Ovary (tissue), 9 donors: Measurements from ENCODE around the gene WWOX. TPM values are rescaled to one million over a fixed set of nuclear protein-coding genes. Genes with fewer than 3 reads are reported as not detected.

Source experiments
- DNase-seq, 5 donors: peaks; one replicate each; pipeline ENCODE4 v3.0.0-alpha.2; 2019 to 2020
- H3K27ac ChIP-seq, 2 donors: fragments of 200-600 bp; one replicate each; pipeline versions ENCODE4 v1.5.1 to v1.8.0; 2019 to 2022
- H3K27me3 ChIP-seq: fragments of 200-600 bp; one replicate; pipeline ENCODE4 v1.8.0; 2022
- H3K36me3 ChIP-seq: fragments of 200-600 bp; sonication (generic); one replicate; pipeline ENCODE4 v1.5.1; 2019
- H3K4me1 ChIP-seq: one replicate; pipeline ENCODE4 v1.8.1; 2013; ENCODE audit warnings: mild to moderate bottlenecking, moderate library complexity; ENCODE audit not compliant: insufficient read depth
- H3K4me3 ChIP-seq: fragments of 200-600 bp; sonication (generic); one replicate; pipeline ENCODE4 v1.5.1; 2017
- H3K9me3 ChIP-seq, 2 donors: fragments of 200-600 bp in 1 of 2; sonication (generic) in 1 of 2; one replicate each; pipeline versions ENCODE4 v1.5.1 to v1.8.1; 2013 to 2019; ENCODE audit warnings: mild to moderate bottlenecking in 1 of 2, moderate library complexity in 1 of 2
- EP300 ChIP-seq: sonication (generic); formaldehyde crosslinking; IDR thresholded peaks from one replicate; pipeline ENCODE4 v1.6.1; 2017; ENCODE audit warnings: antibody characterized with exemption
- POLR2A ChIP-seq: fragments of 450-650 bp; IDR thresholded peaks from one replicate; pipeline ENCODE4 v1.6.1; 2017; ENCODE audit warnings: antibody characterized with exemption, mild to moderate bottlenecking, moderate library complexity
- WGBS, 3 donors: extraction: QIAGEN DNeasy Blood & Tissue Kit in 1 of 3; methylation state at CpG; one replicate each; pipeline versions ENCODE4 v1.1.5 to v1.1.7; 2013 to 2017; 5-methylcytosine and 5-hydroxymethylcytosine counted together
- intact Hi-C, 4 donors: fragments of 100-400 bp; cut with DNase I; formaldehyde crosslinking; loops; one replicate each; pipeline versions ENCODE4 v1.11.0 to v1.15.1; 2022 to 2023
- polyA plus RNA-seq, 2 donors: library from polyadenylated mRNA; stranded (reverse); fragments of 200-250 nt in 1 of 2; fragments of 350-450 nt in 1 of 2; fragmentation: Illumina TruSeq in 1 of 2; extraction: RNeasy Lipid Tissue Mini Kit (QIAGEN cat#74804) in 1 of 2; gene quantifications; one replicate each; pipeline ENCODE4 v1.2.3, GENCODE V29; 2013 to 2014
- total RNA-seq, 7 donors: library from RNA; depleted of rRNA in 2 of 7; stranded (reverse); fragments of >200 nt in 2 of 7; fragmentation: NEBNext Ultra II Directional in 3 of 7; extraction: Animal tissue kit (Norgen Biotek cat#: 25700) in 3 of 7; gene quantifications; one replicate each; pipeline versions ENCODE4 v1.1.0 to v1.2.4, GENCODE V29; 2016 to 2023
- TF ChIP-seq, protein P1 (sequence below), 3 donors: fragments of 450-650 bp in 2 of 3; fragments of 200-600 bp in 1 of 3; IDR thresholded peaks; one replicate each; pipeline versions ENCODE4 v1.5.1 to v1.8.0; 2016 to 2022; ENCODE audit warnings: antibody characterized with exemption in 3 of 3, mild to moderate bottlenecking in 1 of 3
- donor health status: DM: no; HTN: no; CAD: no; lungs with moderate emphysema.
- donor health status: DM: no; HTN: no; CAD: no.
- donor health status: Bipolar disorder and iron deficiency.
- donor health status: DM: yes; HTN: yes; CAD: no.
- donor health status: DM: no; HTN: no; CAD: no.
- donor health status: DM: yes; HTN: yes; CAD: no.

WWOX gene
- total and polyA plus RNA-seq, 9 donors, result 11.0 to 40.5 (median 25.2) TPM

DNA sequence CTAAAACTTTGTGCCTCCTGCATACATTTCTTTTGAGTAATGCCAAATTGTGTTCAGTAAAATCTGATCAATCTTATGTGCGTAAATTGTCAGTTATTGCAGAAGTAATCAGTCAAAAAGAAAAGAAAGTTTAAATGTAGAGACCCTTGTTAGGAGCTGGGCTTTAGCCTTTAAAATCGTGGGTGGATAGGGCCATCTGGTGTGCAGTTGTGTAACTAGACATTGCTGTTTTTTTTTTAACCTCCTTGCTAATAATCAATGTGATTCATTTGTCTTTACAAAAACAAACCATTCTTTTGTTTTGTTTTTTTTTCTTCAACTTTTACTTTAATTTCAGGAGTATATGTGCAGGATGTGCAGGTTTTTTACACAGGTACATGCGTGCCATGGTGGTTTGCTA, 5.3 kb upstream of the WWOX start:
- H3K36me3 ChIP-seq, result no peaks in the 10 kb centered on the region
- H3K27ac ChIP-seq, result no peak overlapping the region
- H3K9me3 ChIP-seq, result no peaks in the 10 kb centered on the region
- TF ChIP-seq EP300 (no peak), POLR2A (no peak)
- TF ChIP-seq, protein P1, sequence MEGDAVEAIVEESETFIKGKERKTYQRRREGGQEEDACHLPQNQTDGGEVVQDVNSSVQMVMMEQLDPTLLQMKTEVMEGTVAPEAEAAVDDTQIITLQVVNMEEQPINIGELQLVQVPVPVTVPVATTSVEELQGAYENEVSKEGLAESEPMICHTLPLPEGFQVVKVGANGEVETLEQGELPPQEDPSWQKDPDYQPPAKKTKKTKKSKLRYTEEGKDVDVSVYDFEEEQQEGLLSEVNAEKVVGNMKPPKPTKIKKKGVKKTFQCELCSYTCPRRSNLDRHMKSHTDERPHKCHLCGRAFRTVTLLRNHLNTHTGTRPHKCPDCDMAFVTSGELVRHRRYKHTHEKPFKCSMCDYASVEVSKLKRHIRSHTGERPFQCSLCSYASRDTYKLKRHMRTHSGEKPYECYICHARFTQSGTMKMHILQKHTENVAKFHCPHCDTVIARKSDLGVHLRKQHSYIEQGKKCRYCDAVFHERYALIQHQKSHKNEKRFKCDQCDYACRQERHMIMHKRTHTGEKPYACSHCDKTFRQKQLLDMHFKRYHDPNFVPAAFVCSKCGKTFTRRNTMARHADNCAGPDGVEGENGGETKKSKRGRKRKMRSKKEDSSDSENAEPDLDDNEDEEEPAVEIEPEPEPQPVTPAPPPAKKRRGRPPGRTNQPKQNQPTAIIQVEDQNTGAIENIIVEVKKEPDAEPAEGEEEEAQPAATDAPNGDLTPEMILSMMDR (IDR thresholded peaks at IDR 0.05), result no peak
- intact Hi-C loops, result loop anchor here in 2 of 4 donors (10.0 kb wide), 1 partner anchor 419 kb away; no protein-coding TSS in a partner anchor
- no peaks in the 10 kb centered on the region for H3K27me3 ChIP-seq
- no peak for DNase-seq
- H3K4me3 ChIP-seq, result no peak overlapping the region
- no peaks in the 10 kb centered on the region for H3K4me1 ChIP-seq
- 49 to 58% (median 53%) methylated on average over 3 of the region's 3 CpGs for WGBS, 3 donors

DNA sequence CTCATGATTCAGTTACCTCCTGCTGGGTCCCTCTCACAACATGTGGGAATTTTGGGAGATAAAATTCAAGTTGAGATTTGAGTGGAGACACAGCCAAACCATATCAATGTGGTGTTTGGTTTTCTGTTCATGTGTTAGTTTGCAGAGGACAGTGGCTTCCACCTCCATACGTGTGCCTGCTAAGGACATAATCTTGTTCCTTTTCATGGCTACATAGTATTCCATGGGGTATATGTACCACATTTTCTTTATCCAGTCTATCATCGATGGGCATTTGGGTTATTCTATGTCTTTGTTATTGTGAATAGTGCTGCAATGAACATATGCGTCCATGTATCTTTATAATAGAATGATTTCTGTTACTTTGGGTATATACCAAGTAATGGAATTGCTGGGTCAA, 4.5 kb upstream of the WWOX start:
- no peak for DNase-seq
- TF ChIP-seq POLR2A, result no peak
- TF ChIP-seq, protein P1 (IDR thresholded peaks at IDR 0.05), result no peak
- TF ChIP-seq EP300, result no peak
- Histone ChIP-seq H3K36me3 (no peaks in the 10 kb centered on the region), H3K9me3 (no peaks in the 10 kb centered on the region), H3K4me3 (no peak overlapping the region), H3K27ac (no peak overlapping the region), H3K4me1 (no peaks in the 10 kb centered on the region), H3K27me3 (no peaks in the 10 kb centered on the region)
- intact Hi-C loops, result loop anchor here in 2 of 4 donors (10.0 kb wide), 1 partner anchor 420 kb away; no protein-coding TSS in a partner anchor
- WGBS, 3 donors, result 87 to 93% (median 93%) methylated on average over 3 of the region's 3 CpGs

DNA sequence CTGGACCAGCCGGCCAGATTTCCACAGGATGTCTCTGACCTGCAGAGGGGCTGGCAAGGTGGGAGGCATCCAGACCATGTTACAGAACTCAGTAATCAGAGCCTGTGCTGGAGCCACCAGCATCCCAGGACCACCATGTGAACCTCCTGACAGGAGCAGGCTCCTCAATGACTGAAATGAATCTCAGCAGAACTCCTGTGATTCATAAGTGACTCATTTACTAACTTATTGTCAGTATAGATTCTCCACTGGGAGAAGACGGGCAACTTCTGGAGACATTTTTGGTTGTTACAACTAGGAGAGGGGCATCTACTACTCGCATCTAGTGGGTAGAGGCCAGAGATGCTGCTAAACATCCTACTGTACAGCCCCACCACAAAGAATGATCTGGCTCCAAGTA, 3.1 kb upstream of the WWOX start:
- no peak overlapping the region for H3K27ac ChIP-seq
- H3K9me3 ChIP-seq, result no peaks in the 10 kb centered on the region
- intact Hi-C loops, result loop anchor here in 2 of 4 donors (10.0 kb wide), 1 partner anchor 422 kb away; no protein-coding TSS in a partner anchor
- H3K4me1 ChIP-seq, result no peaks in the 10 kb centered on the region
- H3K4me3 ChIP-seq, result no peak overlapping the region
- H3K27me3 ChIP-seq, result no peaks in the 10 kb centered on the region
- H3K36me3 ChIP-seq, result no peaks in the 10 kb centered on the region
- no peak for DNase-seq
- WGBS, 3 donors, result 63 to 100% (median 71%) methylated on average over 3 of the region's 3 CpGs
- TF ChIP-seq, protein P1 (IDR thresholded peaks at IDR 0.05), result no peak
- TF ChIP-seq POLR2A (no peak), EP300 (no peak)

DNA sequence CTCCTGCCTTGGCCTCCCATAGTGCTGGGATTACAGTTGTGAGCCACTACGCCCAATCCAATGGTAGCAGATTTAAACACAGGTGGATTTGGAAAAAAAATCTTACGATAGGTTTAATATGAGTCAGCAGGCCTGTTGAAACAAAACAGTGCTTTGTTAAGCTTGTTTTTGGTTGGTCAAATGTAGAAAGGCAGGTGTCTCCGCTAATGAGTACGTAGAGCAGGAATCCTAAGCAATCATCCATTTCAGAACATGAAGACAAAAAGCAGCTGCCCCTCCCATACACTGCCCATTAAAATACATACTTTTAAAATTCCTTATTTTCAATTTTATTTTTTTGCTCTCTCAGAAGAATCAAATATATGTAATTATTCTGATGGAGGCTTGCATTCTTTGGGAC, 1.9 kb upstream of the WWOX start:
- H3K27me3 ChIP-seq, result no peaks in the 10 kb centered on the region
- H3K36me3 ChIP-seq, result no peaks in the 10 kb centered on the region
- whole genome bisulfite sequencing, 3 donors, result 92 to 95% (median 92%) methylated on average over 4 of the region's 4 CpGs
- H3K4me3 ChIP-seq, result no peak overlapping the region
- intact Hi-C loops, result loop anchor here in 2 of 4 donors (10.0 kb wide), 1 partner anchor 423 kb away; no protein-coding TSS in a partner anchor
- DNase-seq, result no peak
- no peaks in the 10 kb centered on the region for H3K4me1 ChIP-seq
- TF ChIP-seq POLR2A (no peak), EP300 (no peak)
- TF ChIP-seq, protein P1 (IDR thresholded peaks at IDR 0.05), result no peak
- H3K27ac ChIP-seq, result no peak overlapping the region
- no peaks in the 10 kb centered on the region for H3K9me3 ChIP-seq
